Smooth muscle cell (in vitro differentiated cells): Measurements from ENCODE around the gene EDIL3. TPM values are rescaled to one million over a fixed set of nuclear protein-coding genes. Genes with fewer than 3 reads are reported as not detected.

Experiments used
- DNase-seq: peaks from one replicate; lab custom pipeline; 2025; ENCODE audit not compliant: unreplicated experiment; lab: John Stamatoyannopoulos, UW
- H2AFZ ChIP-seq: fragments of 200-600 bp; sonication (generic); 2 replicates; pipeline ENCODE4 v1.6.0; 2016; ENCODE audit warnings: antibody characterized with exemption, low read depth, mild to moderate bottlenecking
- H3F3A ChIP-seq: fragments of 200-600 bp; sonication (generic); 2 replicates; pipeline ENCODE4 v1.6.0; 2017; ENCODE audit warnings: antibody characterized with exemption, low read depth
- H3K27ac ChIP-seq: fragments of 200-600 bp; sonication (generic); 2 replicates; pipeline ENCODE4 v1.5.1; 2016; ENCODE audit warnings: low read depth, mild to moderate bottlenecking
- H3K27me3 ChIP-seq: fragments of 200-600 bp; sonication (generic); 2 replicates; pipeline ENCODE4 v1.6.1; 2016; ENCODE audit warnings: low read depth, mild to moderate bottlenecking
- H3K36me3 ChIP-seq: fragments of 200-600 bp; sonication (generic); 2 replicates; pipeline ENCODE4 v1.5.1; 2016; ENCODE audit warnings: low read depth
- H3K4me1 ChIP-seq: fragments of 200-600 bp; sonication (generic); 2 replicates; pipeline ENCODE4 v1.5.1; 2016; ENCODE audit warnings: low read depth
- H3K4me2 ChIP-seq: fragments of 200-600 bp; sonication (generic); 2 replicates; pipeline ENCODE4 v1.6.0; 2016; ENCODE audit warnings: mild to moderate bottlenecking
- H3K4me3 ChIP-seq: fragments of 200-600 bp; sonication (generic); 2 replicates; pipeline ENCODE4 v1.5.1; 2016; ENCODE audit warnings: mild to moderate bottlenecking
- H3K79me2 ChIP-seq: fragments of 200-600 bp; sonication (generic); 2 replicates; pipeline ENCODE4 v1.6.0; 2016; ENCODE audit warnings: low read depth, mild to moderate bottlenecking
- H3K9ac ChIP-seq: fragments of 200-600 bp; sonication (generic); 2 replicates; pipeline ENCODE4 v1.6.0; 2016; ENCODE audit warnings: low read depth
- H3K9me3 ChIP-seq: fragments of 200-600 bp; sonication (generic); replicated peaks from 2 replicates; pipeline ENCODE4 v1.5.1; 2016; ENCODE audit warnings: low read depth
- H4K20me1 ChIP-seq: fragments of 200-600 bp; sonication (generic); 2 replicates; pipeline ENCODE4 v1.6.0; 2016; ENCODE audit warnings: low read depth
- CTCF ChIP-seq: fragments of 200-600 bp; sonication (generic); IDR thresholded peaks from 2 replicates; pipeline ENCODE4 v1.5.1; 2017; ENCODE audit warnings: borderline replicate concordance, mild to moderate bottlenecking, antibody characterized with exemption; ENCODE audit not compliant: insufficient read depth, poor library complexity, severe bottlenecking
- WGBS: methylation state at CpG from one replicate; pipeline ENCODE4 v1.1.7; 2016; ENCODE audit warnings: low lambda C conversion rate; 5-methylcytosine and 5-hydroxymethylcytosine counted together
- polyA plus RNA-seq: library from polyadenylated mRNA; unstranded; fragments of >200 nt; fragmentation: Nextera tagmentation; extraction: Ambion mirVana; gene quantifications from 2 replicates; pipeline ENCODE4 v1.2.1, GENCODE V29; 2016
- total RNA-seq: library from RNA; depleted of rRNA; stranded (reverse); fragments of >200 nt; gene quantifications from 2 replicates; pipeline ENCODE4 v1.2.3, GENCODE V29; 2014

EDIL3 gene
- total and polyA plus RNA-seq, 2 experiments from 2014 or later: 98.4 to 119 TPM

GRCh38 chr5:84092738-84093137 lies 291.9 kb downstream of the EDIL3 start:
- H3F3A ChIP-seq: no peaks in the 10 kb centered on the region
- no peaks in the 10 kb centered on the region for H3K9me3 ChIP-seq
- H3K36me3 ChIP-seq: no peaks in the 10 kb centered on the region
- H3K4me1 ChIP-seq: peaks cover 18% of the 10 kb centered on the region
- no peaks in the 10 kb centered on the region for H3K79me2 ChIP-seq
- H3K27ac ChIP-seq: no peak overlapping the region
- H3K4me3 ChIP-seq: no peak overlapping the region
- WGBS: 85% methylated on average over 3 of the region's 3 CpGs
- TF ChIP-seq CTCF: no peak
- H3K4me2 ChIP-seq: no peak overlapping the region
- H4K20me1 ChIP-seq: no peaks in the 10 kb centered on the region
- no peak for DNase-seq
- no peaks in the 10 kb centered on the region for H3K27me3 ChIP-seq
- no peak overlapping the region for H2AFZ ChIP-seq
- no peak overlapping the region for H3K9ac ChIP-seq

- Histone ChIP-seq H3F3A (no peaks in the 10 kb centered on the region), H4K20me1 (no peaks in the 10 kb centered on the region), H3K79me2 (no peaks in the 10 kb centered on the region), H3K27me3 (no peaks in the 10 kb centered on the region), H3K4me1 (peaks cover 18% of the 10 kb centered on the region), H3K4me3 (no peak overlapping the region), H3K36me3 (no peaks in the 10 kb centered on the region), H3K27ac (no peak overlapping the region), H3K4me2 (no peak overlapping the region), H3K9me3 (no peaks in the 10 kb centered on the region), H2AFZ (no peak overlapping the region), H3K9ac (no peak overlapping the region)
- no peak for TF ChIP-seq CTCF
- WGBS: 68% methylated on average over 4 of the region's 4 CpGs
- DNase-seq: no peak
Observed at GRCh38 chr5:84091127-84091799, 293.4 kb downstream of the EDIL3 start.

GRCh38 chr5:84088996-84089395 lies 295.7 kb downstream of the EDIL3 start:
- H3K79me2 ChIP-seq: no peaks in the 10 kb centered on the region
- H3K4me1 ChIP-seq: peaks cover 18% of the 10 kb centered on the region
- no peaks in the 10 kb centered on the region for H3K27me3 ChIP-seq
- no peak overlapping the region for H2AFZ ChIP-seq
- no peaks in the 10 kb centered on the region for H3K9me3 ChIP-seq
- peak; percentile 34 for TF ChIP-seq CTCF
- 83% methylated on average over 2 of the region's 2 CpGs for WGBS
- no peaks in the 10 kb centered on the region for H4K20me1 ChIP-seq
- DNase-seq: no peak
- no peak overlapping the region for H3K27ac ChIP-seq
- no peak overlapping the region for H3K9ac ChIP-seq
- H3K4me2 ChIP-seq: no peak overlapping the region
- H3F3A ChIP-seq: no peaks in the 10 kb centered on the region
- H3K4me3 ChIP-seq: no peak overlapping the region
- H3K36me3 ChIP-seq: peaks cover 4% of the 10 kb centered on the region

- peaks cover 5% of the 10 kb centered on the region for H3K4me1 ChIP-seq
- peaks cover 4% of the 10 kb centered on the region for H3K36me3 ChIP-seq
- H3K4me3 ChIP-seq: no peak overlapping the region
- H2AFZ ChIP-seq: no peak overlapping the region
- H3F3A ChIP-seq: no peaks in the 10 kb centered on the region
- no peak overlapping the region for H3K27ac ChIP-seq
- H3K9ac ChIP-seq: no peak overlapping the region
- no peaks in the 10 kb centered on the region for H3K9me3 ChIP-seq
- TF ChIP-seq CTCF: no peak
- DNase-seq: no peak
- H3K79me2 ChIP-seq: no peaks in the 10 kb centered on the region
- no peak overlapping the region for H3K4me2 ChIP-seq
- H4K20me1 ChIP-seq: no peaks in the 10 kb centered on the region
- 90% methylated on average over 6 of the region's 6 CpGs for WGBS
- H3K27me3 ChIP-seq: no peaks in the 10 kb centered on the region
Observed at GRCh38 chr5:84086511-84086910, 298.2 kb downstream of the EDIL3 start.
